RWPE2 (cell line): ENCODE measurements around the gene TRIM3.

Source experiments
- ATAC-seq: fragments of 200-7000 bp; cut with Tn5 transposase; 3 replicates; pipeline ENCODE4 v1.9.1; 2021; ENCODE audit warnings: low read depth
- DNase-seq: peaks from one replicate; pipeline ENCODE4 v3.0.0-alpha.2; 2020; ENCODE audit warnings: low spot score
- H3K27ac ChIP-seq: fragments of 450-650 bp; 2 replicates; pipeline ENCODE4 v1.5.1; 2017; ENCODE audit warnings: mild to moderate bottlenecking; ENCODE audit not compliant: poor library complexity, severe bottlenecking
- H3K27me3 ChIP-seq: fragments of 250-450 bp; sonication (Bioruptor Pico); 2 replicates; pipeline ENCODE4 v1.5.1; 2021; ENCODE audit warnings: mild to moderate bottlenecking, moderate library complexity; ENCODE audit not compliant: insufficient read depth, poor library complexity, severe bottlenecking
- H3K36me3 ChIP-seq: fragments of 250-450 bp; sonication (Bioruptor Pico); 2 replicates; pipeline ENCODE4 v1.5.1; 2020; ENCODE audit warnings: low read depth, mild to moderate bottlenecking, moderate library complexity
- H3K4me1 ChIP-seq: fragments of 250-450 bp; sonication (Bioruptor Pico); 2 replicates; pipeline ENCODE4 v1.5.1; 2021; ENCODE audit warnings: mild to moderate bottlenecking, moderate library complexity; ENCODE audit not compliant: insufficient read depth, poor library complexity, severe bottlenecking
- H3K4me3 ChIP-seq: fragments of 250-450 bp; sonication (Bioruptor Pico); 2 replicates; pipeline ENCODE4 v1.5.1; 2021; ENCODE audit warnings: mild to moderate bottlenecking, moderate library complexity; ENCODE audit not compliant: severe bottlenecking
- H3K9me3 ChIP-seq: fragments of 250-450 bp; sonication (Bioruptor Pico); 2 replicates; pipeline ENCODE4 v1.5.1; 2021; ENCODE audit warnings: mild to moderate bottlenecking, moderate library complexity; ENCODE audit not compliant: severe bottlenecking
- TF ChIP-seq, protein P1 (sequence below): fragments of 450-650 bp; IDR thresholded peaks from one replicate; pipeline ENCODE4 v1.5.1; 2017; ENCODE audit warnings: mild to moderate bottlenecking, moderate library complexity; ENCODE audit not compliant: poor library complexity, severe bottlenecking

The TRIM3 gene

DNA sequence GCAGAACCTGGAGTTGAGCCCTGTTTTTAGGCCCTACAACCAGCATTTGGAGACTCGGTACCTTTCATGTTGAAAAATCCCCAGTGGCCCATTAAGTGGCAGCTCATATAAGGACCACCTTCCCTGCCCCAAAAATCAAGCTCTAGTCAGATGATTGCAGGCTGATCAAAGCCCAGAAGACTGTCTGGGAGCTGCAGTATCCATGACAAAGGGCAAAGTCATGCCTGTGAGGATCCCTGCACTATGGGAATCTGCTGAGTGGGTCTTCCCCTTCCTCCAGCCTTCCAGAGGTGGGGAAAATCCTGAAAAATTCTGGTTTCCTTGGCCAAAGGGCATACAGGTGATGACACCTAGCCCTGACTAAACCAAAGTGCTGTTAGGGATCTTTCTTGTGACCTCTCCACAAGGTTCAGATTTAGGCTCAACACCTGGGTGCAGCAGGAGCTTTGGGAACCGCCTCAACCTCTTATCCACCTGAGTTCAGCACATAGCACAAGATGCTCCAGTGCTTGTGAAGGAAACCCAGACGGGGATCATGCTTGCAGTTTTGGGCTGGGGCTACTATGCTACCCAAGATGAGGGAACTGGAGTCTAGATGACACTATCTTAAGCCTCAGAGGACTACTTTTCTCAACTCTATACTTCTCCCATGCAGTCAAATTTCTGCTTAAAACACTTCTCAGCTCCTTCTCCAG is 1.2 kb upstream of the TRIM3 start:
- Histone ChIP-seq H3K27ac (peak overlapping the region; percentile 64), H3K9me3 (no peaks in the 10 kb centered on the region)
- DNase-seq: no peak

DNA sequence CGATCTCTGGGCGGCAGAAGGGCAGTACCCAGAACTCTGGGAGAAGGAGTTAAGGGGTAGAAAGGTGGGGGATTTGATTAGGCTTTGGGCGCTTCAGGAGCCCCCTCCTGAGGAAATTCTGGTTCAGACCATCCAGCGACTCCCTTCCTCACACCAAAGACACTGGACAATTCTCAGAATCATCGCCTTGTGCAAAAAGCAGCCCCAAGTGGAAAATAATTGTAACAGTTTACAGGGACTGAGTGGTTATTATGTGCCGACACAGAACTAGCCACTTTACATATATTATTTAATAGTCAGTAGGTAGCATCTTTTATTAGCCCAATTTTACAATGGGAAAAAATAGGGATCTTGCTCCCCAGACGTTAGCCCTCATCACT is 662 bp upstream of the TRIM3 start:
- Histone ChIP-seq H3K4me3 (peak overlapping the region; percentile 87), H3K36me3 (peaks cover 30% of the 10 kb centered on the region), H3K9me3 (no peaks in the 10 kb centered on the region), H3K27ac (peak overlapping the region; percentile 64), H3K4me1 (no peaks in the 10 kb centered on the region), H3K27me3 (no peaks in the 10 kb centered on the region)
- DNase-seq (no peak), ATAC-seq (no peak)
- TF ChIP-seq, protein P1, sequence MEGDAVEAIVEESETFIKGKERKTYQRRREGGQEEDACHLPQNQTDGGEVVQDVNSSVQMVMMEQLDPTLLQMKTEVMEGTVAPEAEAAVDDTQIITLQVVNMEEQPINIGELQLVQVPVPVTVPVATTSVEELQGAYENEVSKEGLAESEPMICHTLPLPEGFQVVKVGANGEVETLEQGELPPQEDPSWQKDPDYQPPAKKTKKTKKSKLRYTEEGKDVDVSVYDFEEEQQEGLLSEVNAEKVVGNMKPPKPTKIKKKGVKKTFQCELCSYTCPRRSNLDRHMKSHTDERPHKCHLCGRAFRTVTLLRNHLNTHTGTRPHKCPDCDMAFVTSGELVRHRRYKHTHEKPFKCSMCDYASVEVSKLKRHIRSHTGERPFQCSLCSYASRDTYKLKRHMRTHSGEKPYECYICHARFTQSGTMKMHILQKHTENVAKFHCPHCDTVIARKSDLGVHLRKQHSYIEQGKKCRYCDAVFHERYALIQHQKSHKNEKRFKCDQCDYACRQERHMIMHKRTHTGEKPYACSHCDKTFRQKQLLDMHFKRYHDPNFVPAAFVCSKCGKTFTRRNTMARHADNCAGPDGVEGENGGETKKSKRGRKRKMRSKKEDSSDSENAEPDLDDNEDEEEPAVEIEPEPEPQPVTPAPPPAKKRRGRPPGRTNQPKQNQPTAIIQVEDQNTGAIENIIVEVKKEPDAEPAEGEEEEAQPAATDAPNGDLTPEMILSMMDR: peak; percentile 27

More for the DNA sequence above, 1.2 kb upstream of the TRIM3 start:
- Histone ChIP-seq H3K36me3 (peaks cover 35% of the 10 kb centered on the region), H3K4me1 (no peaks in the 10 kb centered on the region), H3K4me3 (no peak overlapping the region), H3K27me3 (no peaks in the 10 kb centered on the region)
- TF ChIP-seq, protein P1: no peak
- no peak for ATAC-seq

DNA sequence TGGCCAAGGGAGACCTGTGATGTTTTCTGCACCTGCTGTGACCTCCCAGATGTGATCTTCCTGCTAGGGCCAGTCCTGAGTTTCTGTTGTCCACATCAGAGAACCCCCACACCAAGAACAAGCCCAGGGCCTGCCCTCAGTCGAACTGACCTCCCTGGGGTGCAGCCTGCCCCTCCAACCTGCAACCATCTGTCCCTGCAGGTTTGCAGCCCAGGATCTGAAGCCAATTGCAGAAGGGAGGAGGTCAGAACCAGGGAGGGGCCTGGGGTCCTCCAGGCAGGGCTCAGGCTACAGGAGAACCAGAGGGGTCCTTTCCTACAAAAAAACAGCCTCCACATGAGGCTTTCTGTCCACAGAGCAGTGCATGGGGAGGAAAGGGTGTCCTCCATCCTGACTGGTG is 807 bp downstream of the TRIM3 start:
- Histone ChIP-seq H3K27me3 (no peaks in the 10 kb centered on the region), H3K36me3 (peaks cover 15% of the 10 kb centered on the region), H3K4me1 (no peaks in the 10 kb centered on the region), H3K27ac (no peak overlapping the region), H3K4me3 (peak overlapping the region; percentile 87), H3K9me3 (no peaks in the 10 kb centered on the region)
- ATAC-seq (no peak), DNase-seq (no peak)
- TF ChIP-seq, protein P1: no peak

DNA sequence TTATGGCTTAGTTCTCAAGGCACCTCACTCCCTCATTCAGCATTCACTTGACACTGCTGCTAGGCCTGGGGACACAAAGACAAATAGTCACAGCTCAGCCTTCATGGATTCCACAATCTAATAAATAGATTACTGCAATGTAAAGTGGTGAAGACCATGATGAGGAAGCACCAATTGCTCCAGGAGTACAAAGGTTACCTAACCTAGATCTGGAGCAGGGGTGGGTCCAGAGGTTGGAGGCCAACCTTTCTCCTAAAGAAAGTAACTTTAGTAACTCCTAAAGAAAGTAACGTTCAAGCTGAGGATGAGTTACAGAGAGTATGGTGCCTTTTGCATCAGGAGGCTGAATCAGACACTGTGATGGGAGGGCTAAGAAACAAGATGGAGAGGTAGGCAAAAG is 4.1 kb downstream of the TRIM3 start:
- no peaks in the 10 kb centered on the region for H3K36me3 ChIP-seq
- H3K4me3 ChIP-seq: no peak overlapping the region
- no peaks in the 10 kb centered on the region for H3K9me3 ChIP-seq
- ATAC-seq: no peak
- DNase-seq: no peak
- H3K27me3 ChIP-seq: no peaks in the 10 kb centered on the region
- no peaks in the 10 kb centered on the region for H3K4me1 ChIP-seq
- TF ChIP-seq, protein P1: no peak
- H3K27ac ChIP-seq: no peak overlapping the region

DNA sequence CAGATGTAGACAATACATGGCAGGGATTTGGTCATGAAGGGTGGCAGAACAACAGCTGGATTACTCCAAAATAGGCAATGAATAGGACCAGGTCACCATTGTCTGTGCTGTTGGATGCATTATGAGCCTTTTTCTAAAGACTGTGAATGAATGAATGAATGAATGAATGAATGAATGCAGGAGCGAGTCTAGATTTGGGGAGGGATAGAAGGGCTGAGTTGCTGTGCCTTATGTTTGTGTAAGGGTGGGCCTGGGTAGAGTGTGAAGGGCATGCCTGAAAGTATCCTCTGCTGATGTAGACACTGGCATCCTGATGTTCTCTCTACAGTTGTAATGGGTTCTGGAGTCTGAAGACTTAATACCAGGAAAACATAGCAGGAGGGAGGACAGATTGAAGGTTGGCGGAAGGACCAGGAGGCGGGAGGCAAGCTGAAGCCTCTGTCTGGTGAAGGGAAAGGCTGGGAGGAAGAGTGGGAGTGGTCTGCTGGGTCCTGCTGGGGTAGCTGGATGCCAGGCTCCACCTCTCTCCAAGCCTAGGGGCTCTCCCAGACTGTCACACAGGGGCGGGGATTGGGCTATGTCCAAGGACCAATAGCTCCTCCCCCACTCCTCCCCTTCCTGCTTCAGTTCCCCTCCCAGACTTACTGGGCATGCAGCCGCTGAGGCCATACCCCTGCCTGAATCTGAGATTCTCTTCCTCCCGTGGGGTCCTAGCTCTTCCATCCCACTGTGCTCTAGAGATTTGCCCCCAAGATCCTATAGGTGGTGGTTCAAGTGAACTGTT is 4.8 kb downstream of the TRIM3 start:
- ATAC-seq (peak; percentile 68), DNase-seq (no peak)
- Histone ChIP-seq H3K27me3 (no peaks in the 10 kb centered on the region), H3K27ac (no peak overlapping the region), H3K4me1 (no peaks in the 10 kb centered on the region), H3K36me3 (no peaks in the 10 kb centered on the region; the same call in 1 of the 2 replicates), H3K4me3 (no peak overlapping the region), H3K9me3 (no peaks in the 10 kb centered on the region)
- TF ChIP-seq, protein P1: no peak
